Fibroblast of lung (primary cell): Measurements from ENCODE around the gene SLC33A1. TPM values are rescaled to one million over a fixed set of nuclear protein-coding genes. Genes with fewer than 3 reads are reported as not detected.
A peak's percentile ranks its signal among the peaks of the same experiment; 100 is the strongest.

Source experiments
- DNase-seq, 2 donors: peaks; one replicate each; pipeline versions ENCODE4 v3.0.0 to v3.0.0-alpha.2; 2010; ENCODE audit warnings: low read depth in 2 of 2
- H2AFZ ChIP-seq: 2 replicates; pipeline ENCODE4 v1.5.1; 2012; ENCODE audit warnings: low read length, control low read depth, inconsistent platforms
- H3K27ac ChIP-seq: 2 replicates; pipeline ENCODE4 v1.5.1; 2011; ENCODE audit warnings: low read length, control low read depth; ENCODE audit not compliant: insufficient read depth
- H3K27me3 ChIP-seq: 2 replicates; pipeline ENCODE4 v1.5.1; 2011; ENCODE audit warnings: mild to moderate bottlenecking, low read length; ENCODE audit not compliant: control insufficient read depth, insufficient read depth
- H3K36me3 ChIP-seq: 2 replicates; pipeline ENCODE4 v1.5.1; 2011; ENCODE audit warnings: low read length; ENCODE audit not compliant: control insufficient read depth, insufficient read depth
- H3K4me1 ChIP-seq: 2 replicates; pipeline ENCODE4 v1.5.1; 2011; ENCODE audit warnings: low read length; ENCODE audit not compliant: control insufficient read depth, insufficient read depth; ENCODE audit errors: extremely low read depth
- H3K4me2 ChIP-seq: 2 replicates; pipeline ENCODE4 v1.5.1; 2011; ENCODE audit warnings: low read length, control low read depth; ENCODE audit not compliant: insufficient read depth; ENCODE audit errors: extremely low read depth
- H3K4me3 ChIP-seq, 4 experiments: fragments of 200-600 bp in 1 of 4; sonication (generic) in 1 of 4; replicated peaks in 1 of 4; 2 replicates each; pipeline ENCODE4 v1.5.1; 2011 to 2016; ENCODE audit warnings: low read length in 4 of 4, low read depth in 3 of 4, mild to moderate bottlenecking in 3 of 4, control low read depth in 2 of 4, inconsistent platforms in 1 of 4, mixed read lengths in 1 of 4; ENCODE audit not compliant: insufficient read depth in 1 of 4; ENCODE audit errors: control extremely low read depth in 1 of 4
- H3K79me2 ChIP-seq: 2 replicates; pipeline ENCODE4 v1.5.1; 2012; ENCODE audit warnings: mild to moderate bottlenecking, low read length, inconsistent platforms; ENCODE audit not compliant: control insufficient read depth, insufficient read depth
- H3K9ac ChIP-seq: 2 replicates; pipeline ENCODE4 v1.5.1; 2011; ENCODE audit warnings: mild to moderate bottlenecking, low read length, control low read depth; ENCODE audit not compliant: insufficient read depth
- H3K9me3 ChIP-seq: 2 replicates; pipeline ENCODE4 v1.5.1; 2012; ENCODE audit warnings: low read depth, low read length; ENCODE audit not compliant: control insufficient read depth, insufficient read depth
- H4K20me1 ChIP-seq: 2 replicates; pipeline ENCODE4 v1.5.1; 2011; ENCODE audit warnings: low read length; ENCODE audit not compliant: control insufficient read depth, insufficient read depth; ENCODE audit errors: extremely low read depth
- CTCF ChIP-seq, 2 donors: IDR thresholded peaks in 1 of 2; conservative IDR thresholded peaks in 1 of 2; 1 replicate in 1 of 2; 2 replicates in 1 of 2; pipeline ENCODE4 v1.5.1; 2011 to 2012; ENCODE audit warnings: low read length in 2 of 2, control low read depth in 1 of 2, inconsistent platforms in 1 of 2, low read depth in 1 of 2, mild to moderate bottlenecking in 1 of 2
- EZH2 ChIP-seq: IDR thresholded peaks from 2 replicates; pipeline ENCODE4 v1.5.1; 2012; ENCODE audit warnings: low read length, control low read depth, mild to moderate bottlenecking; ENCODE audit errors: missing control alignments
- polyA plus RNA-seq, 2 donors: library from polyadenylated mRNA; depleted of rRNA in 1 of 2; stranded (reverse) in 1 of 2; unstranded in 1 of 2; fragments of >200 nt; gene quantifications; 2 replicates each; pipeline ENCODE4 v1.2.1, GENCODE V29; 2011 to 2012; ENCODE audit warnings: missing spikeins in 1 of 2
- total RNA-seq: library from RNA; depleted of rRNA; stranded (reverse); fragments of >200 nt; gene quantifications from 2 replicates; pipeline ENCODE4 v1.2.1, GENCODE V29; 2014

The SLC33A1 gene
- total and polyA plus RNA-seq, 2 donors (not counting 1 experiment from before 2014, with no cell fraction given), result 21.5 to 22.7 TPM

GRCh38 chr3:155772801-155773200 is 81.4 kb downstream of the SLC33A1 start:
- H3K27me3 ChIP-seq, result no peaks in the 10 kb centered on the region
- H3K79me2 ChIP-seq, result no peaks in the 10 kb centered on the region
- no peaks in the 10 kb centered on the region for H4K20me1 ChIP-seq
- TF ChIP-seq CTCF (conservative IDR thresholded peaks at IDR 0.05 in 1 of 2, IDR thresholded peaks at IDR 0.05 in 1 of 2; ENCODE audit: low read depth in 1 of 2, low read length in 2 of 2), result no peak
- TF ChIP-seq EZH2, result no peak
- no peak overlapping the region for H3K4me3 ChIP-seq
- no peak overlapping the region for H3K4me2 ChIP-seq
- peak in 1 of 2 donors; percentile 35 for DNase-seq
- H3K36me3 ChIP-seq, result no peaks in the 10 kb centered on the region
- no peaks in the 10 kb centered on the region for H3K4me1 ChIP-seq
- no peak overlapping the region for H2AFZ ChIP-seq
- no peaks in the 10 kb centered on the region for H3K9me3 ChIP-seq
- H3K27ac ChIP-seq, result no peak overlapping the region
- H3K9ac ChIP-seq, result no peak overlapping the region

- no peak overlapping the region for H3K9ac ChIP-seq
Observed at GRCh38 chr3:155771126-155771525, 83.1 kb downstream of the SLC33A1 start.

More at GRCh38 chr3:155771126-155771525, 83.1 kb downstream of the SLC33A1 start:
- no peaks in the 10 kb centered on the region for H3K79me2 ChIP-seq
- H3K9me3 ChIP-seq, result no peaks in the 10 kb centered on the region
- H3K4me2 ChIP-seq, result no peak overlapping the region
- no peaks in the 10 kb centered on the region for H3K4me1 ChIP-seq
- no peak for DNase-seq
- H3K36me3 ChIP-seq, result no peaks in the 10 kb centered on the region
- H3K27ac ChIP-seq, result no peak overlapping the region
- H4K20me1 ChIP-seq, result no peaks in the 10 kb centered on the region
- H3K27me3 ChIP-seq, result no peaks in the 10 kb centered on the region
- TF ChIP-seq CTCF (conservative IDR thresholded peaks at IDR 0.05 in 1 of 2, IDR thresholded peaks at IDR 0.05 in 1 of 2; ENCODE audit: low read depth in 1 of 2, low read length in 2 of 2), result no peak
- TF ChIP-seq EZH2, result no peak
- no peak overlapping the region for H2AFZ ChIP-seq
- H3K4me3 ChIP-seq, result no peak overlapping the region

Other genes starting within 250 kb of the SLC33A1 start
- gene PLCH1, start 109.4 kb downstream of the SLC33A1 start, total RNA-seq, result under 0.01 TPM in 2 replicates
- gene PLCH1, start 109.4 kb downstream of the SLC33A1 start, polyA plus RNA-seq, result 0.03 and 0.05 TPM in 2 replicates
- 3.6 TPM in 2 replicates for gene C3orf33, start 48.1 kb downstream of the SLC33A1 start, total RNA-seq
- 3.3 and 3.5 TPM in 2 replicates for gene C3orf33, start 48.1 kb downstream of the SLC33A1 start, polyA plus RNA-seq
- gene GMPS, start 16.2 kb upstream of the SLC33A1 start, total RNA-seq, result 20.5 and 20.6 TPM in 2 replicates
- gene GMPS, start 16.2 kb upstream of the SLC33A1 start, polyA plus RNA-seq, result 93.3 and 99.9 TPM in 2 replicates